DOHH2 (cell line): ENCODE results near the gene HOXA10.

Experiments used
- H3F3A ChIP-seq: fragments of 200-600 bp; sonication (generic), shearing (Covaris generic); 2 replicates; pipeline ENCODE4 v1.6.0; 2016; ENCODE audit warnings: antibody characterized with exemption, mild to moderate bottlenecking; ENCODE audit not compliant: control insufficient read depth, insufficient read depth
- H3K27ac ChIP-seq: fragments of 200-600 bp; sonication (generic); 2 replicates; pipeline ENCODE4 v1.5.1; 2014; ENCODE audit warnings: low read depth, mild to moderate bottlenecking, low read length, moderate library complexity
- H3K27me3 ChIP-seq: fragments of 200-600 bp; sonication (generic); 2 replicates; pipeline ENCODE4 v1.6.1; 2014; ENCODE audit warnings: mild to moderate bottlenecking, low read length, mixed read lengths; ENCODE audit not compliant: control insufficient read depth
- H3K36me3 ChIP-seq: fragments of 200-600 bp; sonication (generic); 2 replicates; pipeline ENCODE4 v1.6.1; 2014; ENCODE audit warnings: mild to moderate bottlenecking, low read length, moderate library complexity, mixed read lengths; ENCODE audit not compliant: control insufficient read depth
- H3K4me1 ChIP-seq: fragments of 200-600 bp; sonication (generic); 2 replicates; pipeline ENCODE4 v1.6.1; 2014; ENCODE audit warnings: mild to moderate bottlenecking, low read length, mixed read lengths; ENCODE audit not compliant: control insufficient read depth
- H3K4me2 ChIP-seq: fragments of 200-600 bp; sonication (generic); 2 replicates; pipeline ENCODE4 v1.6.0; 2014; ENCODE audit warnings: mild to moderate bottlenecking, low read length, moderate library complexity
- H3K4me3 ChIP-seq: fragments of 200-600 bp; sonication (generic); 2 replicates; pipeline ENCODE4 v1.5.1; 2014; ENCODE audit warnings: mild to moderate bottlenecking, low read length, mixed read lengths
- H3K79me2 ChIP-seq: fragments of 200-600 bp; sonication (generic); 2 replicates; pipeline ENCODE4 v1.6.1; 2014; ENCODE audit warnings: mild to moderate bottlenecking, low read length, mixed read lengths; ENCODE audit not compliant: control insufficient read depth
- H3K9me2 ChIP-seq: fragments of 200-600 bp; sonication (generic); replicated peaks from 2 replicates; pipeline ENCODE4 v1.6.1; 2014; ENCODE audit warnings: mild to moderate bottlenecking, low read length, mixed read lengths; ENCODE audit not compliant: control insufficient read depth
- H3K9me3 ChIP-seq: fragments of 200-600 bp; sonication (generic); 2 replicates; pipeline ENCODE4 v1.6.1; 2014; ENCODE audit warnings: antibody characterized with exemption, low read length, mixed read lengths; ENCODE audit not compliant: control insufficient read depth, insufficient read depth
- H4K20me1 ChIP-seq: fragments of 200-600 bp; sonication (generic); 2 replicates; pipeline ENCODE4 v1.6.0; 2014; ENCODE audit warnings: low read depth, mild to moderate bottlenecking, antibody characterized with exemption, low read length, moderate library complexity; ENCODE audit not compliant: control insufficient read depth, insufficient read depth
- CTCF ChIP-seq: fragments of 200-600 bp; sonication (generic); IDR thresholded peaks from one replicate; pipeline ENCODE4 v1.5.1; 2014; ENCODE audit warnings: antibody characterized with exemption, mild to moderate bottlenecking, low read depth, low read length; ENCODE audit not compliant: poor library complexity, severe bottlenecking
- EZH2phosphoT487 ChIP-seq: fragments of 200-600 bp; sonication (generic); IDR thresholded peaks from 2 replicates; pipeline ENCODE4 v1.6.1; 2017; ENCODE audit warnings: borderline replicate concordance, mild to moderate bottlenecking, antibody characterized with exemption, low read length, moderate library complexity, mixed read lengths

HOXA10 gene

GRCh38 chr7:27160546-27161213 lies 13.4 kb downstream of the HOXA10 start:
- Histone ChIP-seq H3K36me3 (no peaks in the 10 kb centered on the region), H3K9me3 (no peaks in the 10 kb centered on the region), H3K9me2 (no peaks in the 10 kb centered on the region), H4K20me1 (no peaks in the 10 kb centered on the region), H3F3A (no peaks in the 10 kb centered on the region; the same call in 1 of the 2 replicates), H3K27me3 (peaks cover 59% of the 10 kb centered on the region), H3K4me3 (peak overlapping the region; percentile 80), H3K4me1 (peaks cover 20% of the 10 kb centered on the region), H3K4me2 (peak overlapping the region; percentile 93), H3K27ac (no peak overlapping the region), H3K79me2 (no peaks in the 10 kb centered on the region)
- TF ChIP-seq EZH2phosphoT487 (peak; percentile 84; the same call in 1 of the 2 replicates), CTCF (peak; percentile 100)

GRCh38 chr7:27160145-27160545 lies 14.0 kb downstream of the HOXA10 start:
- Histone ChIP-seq H3K27ac (no peak overlapping the region), H3F3A (no peaks in the 10 kb centered on the region; the same call in 1 of the 2 replicates), H3K4me2 (peak overlapping the region; percentile 93), H3K27me3 (peaks cover 65% of the 10 kb centered on the region), H3K36me3 (no peaks in the 10 kb centered on the region), H3K4me1 (peaks cover 20% of the 10 kb centered on the region), H3K79me2 (no peaks in the 10 kb centered on the region), H4K20me1 (no peaks in the 10 kb centered on the region), H3K4me3 (peak overlapping the region; percentile 80), H3K9me3 (no peaks in the 10 kb centered on the region), H3K9me2 (no peaks in the 10 kb centered on the region)
- no peak for TF ChIP-seq EZH2phosphoT487
- no peak for TF ChIP-seq CTCF

- H3K36me3 ChIP-seq, result no peaks in the 10 kb centered on the region
- H3K9me2 ChIP-seq, result no peaks in the 10 kb centered on the region
- H4K20me1 ChIP-seq, result no peaks in the 10 kb centered on the region
- no peaks in the 10 kb centered on the region; the same call in 1 of the 2 replicates for H3F3A ChIP-seq
- H3K79me2 ChIP-seq, result no peaks in the 10 kb centered on the region
- H3K4me2 ChIP-seq, result peak overlapping the region; percentile 93; the same call in 1 of the 2 replicates
- H3K4me1 ChIP-seq, result peaks cover 24% of the 10 kb centered on the region
- no peaks in the 10 kb centered on the region for H3K9me3 ChIP-seq
- peaks cover 66% of the 10 kb centered on the region for H3K27me3 ChIP-seq
- no peak overlapping the region for H3K27ac ChIP-seq
- TF ChIP-seq CTCF, result no peak
- no peak for TF ChIP-seq EZH2phosphoT487
- H3K4me3 ChIP-seq, result peak overlapping the region; percentile 80; the same call in 1 of the 2 replicates
Measured at GRCh38 chr7:27159266-27160144, 14.6 kb downstream of the HOXA10 start.
